PC-9 (cell line): ENCODE results near the gene PRKAR2B.

ENCODE experiments used
- CTCF ChIP-seq: fragments of 200-600 bp; sonication (generic); conservative IDR thresholded peaks from 2 replicates; pipeline ENCODE4 v1.6.1; 2017; ENCODE audit warnings: mixed run types, antibody characterized with exemption, mild to moderate bottlenecking, moderate library complexity
- EZH2 ChIP-seq: fragments of 200-600 bp; sonication (generic); IDR thresholded peaks from 2 replicates; pipeline ENCODE4 v1.8.0; 2017; ENCODE audit warnings: antibody characterized with exemption, low read depth

- TF ChIP-seq CTCF = no peak
- no peak for TF ChIP-seq EZH2
Observed at GRCh38 chr7:107007892-107008287, 36.6 kb upstream of the PRKAR2B start.
